ENCODE results near the gene ARHGAP15.

ARHGAP15 gene

GRCh38 chr2:143710879-143711278 lies 581.7 kb downstream of the ARHGAP15 start:
- no peak overlapping the region for H3K27ac ChIP-seq (ENCODE audit: low read depth, low read length)
- H3K9me2 ChIP-seq (replicated peaks; ENCODE audit: control insufficient read depth, low read length): no peaks in the 10 kb centered on the region
- no peak overlapping the region for H3K4me2 ChIP-seq (ENCODE audit: low read length)
- H4K20me1 ChIP-seq (ENCODE audit: control insufficient read depth, insufficient read depth, low read depth, low read length): no peaks in the 10 kb centered on the region
- no peak for TF ChIP-seq CTCF (IDR thresholded peaks at IDR 0.05; ENCODE audit: low read depth, low read length, poor library complexity, severe bottlenecking)
- TF ChIP-seq EZH2phosphoT487 (IDR thresholded peaks at IDR 0.05; ENCODE audit: borderline replicate concordance, low read length): no peak
- H3K9me3 ChIP-seq (ENCODE audit: control insufficient read depth, insufficient read depth, low read length): peaks cover 7% of the 10 kb centered on the region
- H3K79me2 ChIP-seq (ENCODE audit: control insufficient read depth, low read length): no peaks in the 10 kb centered on the region
- no peaks in the 10 kb centered on the region for H3K27me3 ChIP-seq (ENCODE audit: control insufficient read depth, low read length)
- H3K4me3 ChIP-seq (ENCODE audit: low read length): no peak overlapping the region
- H3K4me1 ChIP-seq (ENCODE audit: control insufficient read depth, low read length): no peaks in the 10 kb centered on the region
- no peaks in the 10 kb centered on the region for H3F3A ChIP-seq (ENCODE audit: control insufficient read depth, insufficient read depth)
- H3K36me3 ChIP-seq (ENCODE audit: control insufficient read depth, low read length): no peaks in the 10 kb centered on the region

- Histone ChIP-seq H4K20me1 (ENCODE audit: control insufficient read depth, insufficient read depth, low read depth, low read length) (no peaks in the 10 kb centered on the region), H3K36me3 (ENCODE audit: control insufficient read depth, low read length) (no peaks in the 10 kb centered on the region), H3K4me1 (ENCODE audit: control insufficient read depth, low read length) (no peaks in the 10 kb centered on the region), H3K27ac (ENCODE audit: low read depth, low read length) (no peak overlapping the region), H3K4me3 (ENCODE audit: low read length) (no peak overlapping the region), H3K9me2 (replicated peaks; ENCODE audit: control insufficient read depth, low read length) (no peaks in the 10 kb centered on the region), H3K79me2 (ENCODE audit: control insufficient read depth, low read length) (no peaks in the 10 kb centered on the region), H3K27me3 (ENCODE audit: control insufficient read depth, low read length) (no peaks in the 10 kb centered on the region), H3K4me2 (ENCODE audit: low read length) (no peak overlapping the region), H3F3A (ENCODE audit: control insufficient read depth, insufficient read depth) (no peaks in the 10 kb centered on the region), H3K9me3 (ENCODE audit: control insufficient read depth, insufficient read depth, low read length) (peaks cover 5% of the 10 kb centered on the region)
- TF ChIP-seq EZH2phosphoT487 (IDR thresholded peaks at IDR 0.05; ENCODE audit: borderline replicate concordance, low read length) (no peak), CTCF (IDR thresholded peaks at IDR 0.05; ENCODE audit: low read depth, low read length, poor library complexity, severe bottlenecking) (no peak)
Observed at GRCh38 chr2:143716522-143716921, 587.3 kb downstream of the ARHGAP15 start.

GRCh38 chr2:143717053-143717452 lies 587.8 kb downstream of the ARHGAP15 start:
- no peak for TF ChIP-seq CTCF (IDR thresholded peaks at IDR 0.05; ENCODE audit: low read depth, low read length, poor library complexity, severe bottlenecking)
- TF ChIP-seq EZH2phosphoT487 (IDR thresholded peaks at IDR 0.05; ENCODE audit: borderline replicate concordance, low read length): no peak
- Histone ChIP-seq H3F3A (ENCODE audit: control insufficient read depth, insufficient read depth) (no peaks in the 10 kb centered on the region), H3K4me2 (ENCODE audit: low read length) (no peak overlapping the region), H3K9me2 (replicated peaks; ENCODE audit: control insufficient read depth, low read length) (no peaks in the 10 kb centered on the region), H3K4me1 (ENCODE audit: control insufficient read depth, low read length) (no peaks in the 10 kb centered on the region), H3K9me3 (ENCODE audit: control insufficient read depth, insufficient read depth, low read length) (peaks cover under 1% of the 10 kb centered on the region; the same call in 1 of the 2 replicates), H3K27me3 (ENCODE audit: control insufficient read depth, low read length) (no peaks in the 10 kb centered on the region), H4K20me1 (ENCODE audit: control insufficient read depth, insufficient read depth, low read depth, low read length) (no peaks in the 10 kb centered on the region), H3K27ac (ENCODE audit: low read depth, low read length) (no peak overlapping the region), H3K79me2 (ENCODE audit: control insufficient read depth, low read length) (no peaks in the 10 kb centered on the region), H3K36me3 (ENCODE audit: control insufficient read depth, low read length) (no peaks in the 10 kb centered on the region), H3K4me3 (ENCODE audit: low read length) (no peak overlapping the region)
